K562 (cell line): ENCODE data around the gene BMP4. TPM values are rescaled to one million over a fixed set of nuclear protein-coding genes. Genes with fewer than 3 reads are reported as not detected.

Source experiments
- ATAC-seq: fragments of 200-7000 bp; cut with Tn5 transposase; 3 replicates; pipeline ENCODE4 v1.9.1; 2020; ENCODE audit warnings: moderate library complexity
- BruUV-seq: library from RNA; stranded (reverse); fragments of 400-500 nt; replicated peaks from 2 replicates; lab custom pipeline; 2021; lab: Mats Ljungman, UMichigan
- CTCF ChIA-PET: fragments of 300-600 bp; formaldehyde crosslinking; extraction: SDS; loops from one replicate; lab custom pipeline; 2021; ENCODE audit warnings: low intra/inter-chr PET ratio; lab: Yijun Ruan, JAX
- POLR2A ChIA-PET: fragments of 300-600, 350-650 bp; sonication (Branson Sonifier 250); formaldehyde crosslinking; extraction: SDS; loops from one replicate; lab custom pipeline; 2021; ENCODE audit warnings: antibody characterized with exemption, inconsistent platforms; lab: Yijun Ruan, JAX
- DNase-seq, 4 experiments: peaks; one replicate each; pipeline versions ENCODE4 v3.0.0 to v3.0.0-alpha.2; 2011 to 2018; ENCODE audit warnings: low spot score in 3 of 4, mixed read lengths in 3 of 4; ENCODE audit errors: extremely low read depth in 1 of 4
- FAIRE-seq: peaks from 2 replicates; lab custom pipeline; 2011; peaks lifted over from hg19 to GRCh38; lab: Jason Lieb, UNC
- H2AFZ ChIP-seq: 2 replicates; pipeline ENCODE4 v1.6.0; 2011; ENCODE audit warnings: low read depth, low read length, control low read depth, inconsistent platforms
- H3K27ac ChIP-seq: fragments of 200-600 bp; 3 replicates; pipeline ENCODE4 v1.8.0; 2011; ENCODE audit warnings: low read depth, mild to moderate bottlenecking, control low read depth, inconsistent platforms, low read length, moderate library complexity, mixed read lengths; ENCODE audit errors: extremely low read depth
- H3K27me3 ChIP-seq, 2 experiments: fragments of 300-600 bp in 1 of 2; 2 replicates in 1 of 2; 3 replicates in 1 of 2; pipeline versions ENCODE4 v1.6.0 to v1.8.0; 2011; ENCODE audit warnings: inconsistent platforms in 2 of 2, low read length in 2 of 2, mild to moderate bottlenecking in 1 of 2, mixed read lengths in 1 of 2, moderate library complexity in 1 of 2; ENCODE audit not compliant: control insufficient read depth in 2 of 2, insufficient read depth in 2 of 2
- H3K36me3 ChIP-seq: fragments of 300-600 bp; 3 replicates; pipeline ENCODE4 v1.8.0; 2011; ENCODE audit warnings: mild to moderate bottlenecking, low read length, inconsistent platforms; ENCODE audit not compliant: control insufficient read depth, insufficient read depth
- H3K4me1 ChIP-seq, 2 experiments: fragments of 200-600 bp in 1 of 2; replicated peaks in 1 of 2; 2 replicates in 1 of 2; 3 replicates in 1 of 2; pipeline versions ENCODE4 v1.5.1 to v1.8.0; 2011; ENCODE audit warnings: inconsistent platforms in 2 of 2, low read length in 2 of 2, mild to moderate bottlenecking in 1 of 2, mixed read lengths in 1 of 2, moderate library complexity in 1 of 2; ENCODE audit not compliant: control insufficient read depth in 2 of 2, insufficient read depth in 2 of 2
- H3K4me2 ChIP-seq: 2 replicates; pipeline ENCODE4 v1.6.1; 2011; ENCODE audit warnings: low read length, control low read depth, inconsistent platforms, mixed read lengths; ENCODE audit not compliant: insufficient read depth
- H3K4me3 ChIP-seq: fragments of 200-600 bp; sonication (generic), shearing (Covaris generic); 2 replicates; pipeline ENCODE4 v1.5.1; 2016; ENCODE audit warnings: control low read depth, inconsistent platforms
- H3K79me2 ChIP-seq: fragments of 200-600 bp; 3 replicates; pipeline ENCODE4 v1.8.0; 2011; ENCODE audit warnings: low read length, inconsistent platforms; ENCODE audit not compliant: control insufficient read depth, insufficient read depth
- H3K9ac ChIP-seq, 2 experiments: 2 replicates each; pipeline versions ENCODE4 v1.6.0 to v1.6.1; 2011; ENCODE audit warnings: low read depth in 2 of 2, low read length in 2 of 2, control low read depth in 1 of 2, inconsistent platforms in 1 of 2, mild to moderate bottlenecking in 1 of 2, mixed read lengths in 1 of 2; ENCODE audit not compliant: insufficient read depth in 1 of 2
- H3K9me1 ChIP-seq: one replicate; pipeline ENCODE4 v1.6.0; 2011; ENCODE audit warnings: inconsistent platforms, mild to moderate bottlenecking, low read length, moderate library complexity; ENCODE audit not compliant: control insufficient read depth, insufficient read depth
- H3K9me3 ChIP-seq: replicated peaks from 2 replicates; pipeline ENCODE4 v1.5.1; 2011; ENCODE audit warnings: low read depth, low read length, inconsistent platforms; ENCODE audit not compliant: control insufficient read depth, insufficient read depth
- H4K20me1 ChIP-seq: replicated peaks from 2 replicates; pipeline ENCODE4 v1.6.1; 2011; ENCODE audit warnings: low read length, inconsistent platforms, mixed read lengths; ENCODE audit not compliant: control insufficient read depth, insufficient read depth
- CC2D1A ChIP-seq: fragments of 450-650 bp; IDR thresholded peaks from 2 replicates; pipeline ENCODE4 v1.6.1; 2017; ENCODE audit warnings: mild to moderate bottlenecking
- CLOCK ChIP-seq: fragments of 250-450 bp; sonication (Bioruptor Pico); IDR thresholded peaks from 2 replicates; pipeline ENCODE4 v1.4.0; 2020; ENCODE audit warnings: mild to moderate bottlenecking, moderate library complexity, borderline replicate concordance
- CUX1 ChIP-seq: fragments of 200-800 bp; sonication (Bioruptor generic); IDR thresholded peaks from 2 replicates; pipeline ENCODE4 v1.6.1; 2016; ENCODE audit warnings: missing genetic modification characterization, missing compliant biosample characterization
- MEF2D ChIP-seq: conservative IDR thresholded peaks from 2 replicates; pipeline ENCODE4 v1.6.1; 2016; ENCODE audit warnings: low read depth, missing genetic modification characterization, missing compliant biosample characterization
- PHF8 ChIP-seq: fragments of 200-600 bp; sonication (generic); IDR thresholded peaks from 2 replicates; pipeline ENCODE4 v1.6.1; 2012; ENCODE audit warnings: mixed run types, mild to moderate bottlenecking, inconsistent platforms, low read length, moderate library complexity, borderline replicate concordance
- POLR2B ChIP-seq: fragments of 450-650 bp; IDR thresholded peaks from 2 replicates; pipeline ENCODE4 v1.6.1; 2018; ENCODE audit warnings: low read depth; ENCODE audit not compliant: partially characterized antibody
- SRF ChIP-seq, 2 experiments: fragments of 250-450, 450-650 bp in 1 of 2; sonication (Bioruptor Pico) in 1 of 2; sonication (generic) in 1 of 2; formaldehyde crosslinking; IDR thresholded peaks; 2 replicates each; pipeline versions ENCODE4 v1.5.0 to v1.5.1; 2020 to 2022; ENCODE audit warnings: mild to moderate bottlenecking in 1 of 2, missing genetic modification reagents in 1 of 2
- SRSF9 ChIP-seq: fragments of 200-400 bp; formaldehyde crosslinking; IDR thresholded peaks from 2 replicates; pipeline ENCODE4 v1.6.1; 2017; ENCODE audit warnings: low read depth, low read length, borderline replicate concordance
- STAT5A ChIP-seq: IDR thresholded peaks from 2 replicates; pipeline ENCODE4 v1.6.1; 2012; ENCODE audit warnings: low read length, inconsistent platforms, borderline replicate concordance
- SUPT5H ChIP-seq: fragments of 450-650 bp; IDR thresholded peaks from 2 replicates; pipeline ENCODE4 v1.6.1; 2016
- XRCC4 ChIP-seq: IDR thresholded peaks from one replicate; pipeline ENCODE4 v1.6.1; 2011; ENCODE audit not compliant: insufficient read depth, insufficient read length; ENCODE audit errors: extremely low read depth
- ZNF274 ChIP-seq: IDR thresholded peaks from 2 replicates; pipeline ENCODE4 v1.6.1; 2011; ENCODE audit warnings: low read depth, mild to moderate bottlenecking, low read length, moderate library complexity, borderline replicate concordance
- ZNF280A ChIP-seq: fragments of 450-650 bp; IDR thresholded peaks from 2 replicates; pipeline ENCODE4 v1.6.1; 2018; ENCODE audit warnings: mild to moderate bottlenecking, low read depth; ENCODE audit not compliant: partially characterized antibody
- WGBS: fragments of 100-300 bp; shearing (Covaris generic); methylation state at CpG from one replicate; pipeline ENCODE4 v1.1.6; 2016; ENCODE audit warnings: low coverage, mixed read lengths; ENCODE audit not compliant: insufficient coverage; ENCODE audit errors: missing lambda C conversion rate; 5-methylcytosine and 5-hydroxymethylcytosine counted together
- in situ Hi-C: fragments of 300-500 bp; cut with MboI; formaldehyde crosslinking; loops from 4 replicates; pipeline ENCODE4 v1.15.0; 2018; ENCODE audit warnings: inconsistent platforms, mixed read lengths
- intact Hi-C: fragments of 100-400 bp; cut with micrococcal nuclease; formaldehyde crosslinking; loops from 2 replicates; pipeline ENCODE4 v1.14.2; 2022
- polyA plus RNA-seq, 8 experiments: library from polyadenylated mRNA; depleted of rRNA in 4 of 8; stranded (reverse) in 5 of 8; unstranded in 3 of 8; fragments of >200 nt; fragmentation: Nextera tagmentation in 2 of 8; fragmentation: Illumina TruSeq in 1 of 8; extraction: Ambion mirVana in 2 of 8; extraction: Trizol in 1 of 8; gene quantifications; 2 replicates each; pipeline versions ENCODE4 v1.2.1 to v1.2.3, GENCODE V29; 2011 to 2014; ENCODE audit warnings: inconsistent platforms in 1 of 8, missing spikeins in 1 of 8
- total RNA-seq, 7 experiments: library from RNA; depleted of rRNA in 6 of 7; stranded (reverse); fragments of >200 nt in 6 of 7; fragmentation: Illumina TruSeq in 2 of 7; extraction: Trizol in 2 of 7; gene quantifications; 2 replicates each; pipeline versions ENCODE4 v1.2.1 to v1.2.3, GENCODE V29; 2011 to 2021; ENCODE audit warnings: low replicate concordance in 1 of 7

The BMP4 gene
- total and polyA plus RNA-seq, 9 of the 15 experiments (the other 6 are each of a cell fraction or from before 2014, with no cell fraction given), result not detected

- POLR2A ChIA-PET, result no interaction called here
- CTCF ChIA-PET, result no interaction called here
- in situ Hi-C loops, result no loop called here
- TF ChIP-seq CUX1, result no peak
- no peak for TF ChIP-seq SUPT5H
- no peak for TF ChIP-seq CLOCK (CRISPR knock-in tag)
- no peak for TF ChIP-seq SRSF9
- TF ChIP-seq PHF8, result no peak
- TF ChIP-seq XRCC4, result no peak
- no peak for TF ChIP-seq STAT5A
- TF ChIP-seq ZNF274, result no peak
- TF ChIP-seq ZNF280A, result no peak
- no peak for TF ChIP-seq SRF (CRISPR knock-in tag; IDR thresholded peaks at IDR 0.05)
- TF ChIP-seq POLR2B, result no peak
- TF ChIP-seq MEF2D (tag), result no peak
- TF ChIP-seq CC2D1A, result no peak
Observed at GRCh38 chr14:53915364-53916014, 41.1 kb downstream of the BMP4 start.

More at GRCh38 chr14:53915364-53916014, 41.1 kb downstream of the BMP4 start:
- FAIRE-seq (no peak), DNase-seq (no peak), ATAC-seq (no peak)
- no peaks in the 10 kb centered on the region for H3K9me1 ChIP-seq
- no peaks in the 10 kb centered on the region for H4K20me1 ChIP-seq
- H3K27ac ChIP-seq, result no peak overlapping the region
- H2AFZ ChIP-seq, result no peak overlapping the region
- BruUV-seq, result no TSS peak
- H3K4me1 ChIP-seq, result no peaks in the 10 kb centered on the region
- H3K27me3 ChIP-seq, result no peaks in the 10 kb centered on the region
- WGBS, result 4% methylated on average over 3 of the region's 4 CpGs
- H3K36me3 ChIP-seq, result no peaks in the 10 kb centered on the region
- H3K4me2 ChIP-seq, result no peak overlapping the region
- intact Hi-C loops, result no loop called here
- no peak overlapping the region for H3K4me3 ChIP-seq
- no peaks in the 10 kb centered on the region for H3K79me2 ChIP-seq
- no peaks in the 10 kb centered on the region for H3K9me3 ChIP-seq
- no peak overlapping the region for H3K9ac ChIP-seq
